GM21526 (cell line): ENCODE results near the gene NR2F1-AS1.

ENCODE experiments used
- ATAC-seq: cut with Tn5 transposase; IDR thresholded peaks from one replicate; pipeline ENCODE4 v1.9.1; 2021; ENCODE audit warnings: moderate library complexity; ENCODE audit not compliant: unreplicated experiment, low FRiP score

The NR2F1-AS1 gene

DNA sequence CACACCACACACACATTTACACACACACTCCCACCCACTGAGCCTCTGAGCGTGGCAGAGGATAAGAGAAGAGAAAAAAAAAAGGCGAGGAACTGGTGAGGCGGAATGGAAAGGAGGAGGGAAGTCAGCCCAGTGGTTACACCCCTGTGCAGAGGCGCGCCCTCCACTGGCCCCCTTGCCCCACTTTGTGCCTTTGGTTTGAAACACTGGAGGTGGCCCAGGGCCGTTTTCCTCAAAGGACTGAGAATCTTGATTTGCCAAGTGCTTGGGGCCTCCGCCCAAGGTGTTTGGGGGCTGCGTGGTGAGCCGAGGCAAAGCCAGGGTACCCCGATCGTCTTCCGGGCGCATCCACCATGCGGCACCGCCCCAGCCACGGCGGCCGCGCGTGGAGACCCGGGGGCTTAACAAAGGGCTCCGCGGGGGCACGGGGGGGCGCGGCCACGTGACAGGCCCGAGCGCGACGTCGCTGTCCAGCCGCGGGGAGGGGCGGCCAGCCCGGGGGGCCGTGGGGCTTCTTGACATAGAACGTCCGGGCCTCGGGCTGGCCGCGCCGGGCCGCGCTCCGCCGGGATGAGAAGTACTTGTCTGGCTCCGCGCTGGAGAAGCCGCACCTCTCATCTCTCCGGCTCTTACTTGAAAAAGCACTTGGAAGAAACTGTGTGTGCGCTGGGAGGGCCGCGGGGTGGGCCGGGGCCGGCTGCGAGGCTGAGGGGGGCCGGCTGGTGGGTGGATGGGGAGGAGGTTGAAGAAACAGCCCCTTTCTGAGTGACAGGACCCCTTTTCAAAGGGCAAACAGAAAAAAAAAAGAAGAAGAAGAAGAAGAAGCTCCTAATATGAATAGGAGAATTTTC is 23.0 kb upstream of the NR2F1-AS1 start:
- no peak for ATAC-seq

DNA sequence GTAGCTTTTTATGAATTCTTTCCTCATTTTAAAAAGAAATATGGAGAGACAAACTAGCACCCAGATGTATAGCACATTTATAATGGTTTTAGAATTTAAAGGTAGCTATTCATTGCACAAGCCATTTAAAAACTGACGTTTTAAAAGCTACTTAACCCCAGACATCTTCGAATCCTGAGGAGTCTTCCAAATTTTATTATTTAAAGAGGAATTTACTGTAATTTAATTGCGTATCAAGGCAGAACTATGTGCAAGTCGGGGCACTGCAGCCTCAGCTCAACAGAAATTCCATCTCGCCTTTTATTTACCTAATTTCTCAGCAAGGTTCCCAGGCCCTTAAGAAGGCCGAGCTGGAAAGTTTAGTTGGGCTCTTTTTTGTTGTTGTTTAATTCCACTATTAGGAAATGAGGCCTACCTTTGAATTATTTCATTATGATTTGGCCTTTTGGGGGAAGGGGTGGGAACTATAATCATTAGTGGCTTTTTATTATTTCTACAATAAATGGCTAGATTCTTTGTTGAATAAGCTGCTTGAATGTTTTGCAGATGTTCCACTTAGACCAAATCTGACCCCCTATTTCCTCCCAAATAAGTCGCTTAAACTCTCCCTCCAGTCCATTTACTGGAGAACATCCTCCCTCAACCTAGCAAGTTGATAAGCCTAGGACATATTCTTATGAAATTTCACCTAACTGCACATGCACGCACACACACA is 22.2 kb upstream of the NR2F1-AS1 start:
- no peak for ATAC-seq

DNA sequence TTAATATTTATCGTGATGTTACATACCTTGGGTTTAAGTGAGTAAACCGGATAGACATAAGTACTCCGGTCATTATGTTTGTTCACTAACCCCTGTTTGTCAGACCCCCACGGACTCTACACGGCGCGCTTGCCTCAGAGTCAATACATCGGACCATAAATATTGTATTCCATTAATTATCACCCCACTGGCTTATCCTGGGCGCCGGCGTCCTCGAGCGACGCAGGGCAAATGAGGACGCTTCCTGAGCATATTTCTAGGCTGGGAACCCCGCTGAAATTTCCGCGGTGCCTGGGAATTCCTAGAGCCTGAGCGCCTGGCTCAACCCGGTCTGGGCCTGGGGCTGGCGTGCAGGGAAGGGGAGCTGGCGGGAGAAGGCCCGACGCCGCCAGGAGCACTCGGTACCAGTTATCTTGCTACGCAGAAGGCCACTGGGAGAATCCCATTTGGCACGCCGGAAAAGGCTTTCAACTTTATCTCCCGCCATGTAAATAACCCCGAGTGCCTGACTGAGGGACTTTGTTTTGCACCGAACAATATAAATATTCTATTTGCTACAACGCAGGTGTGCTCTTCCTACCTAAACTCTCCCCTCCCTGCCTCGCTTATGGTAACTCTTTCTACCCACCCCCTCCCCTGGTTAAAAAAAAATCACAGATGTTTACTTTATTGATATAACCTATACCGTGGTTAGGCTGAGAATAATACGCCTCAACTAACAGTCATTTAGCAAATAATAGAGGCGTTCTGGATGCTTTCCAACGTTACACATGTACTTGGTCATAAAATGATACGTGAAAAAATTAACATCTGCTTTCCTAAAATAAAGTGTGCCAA is 21.4 kb upstream of the NR2F1-AS1 start:
- ATAC-seq, result no peak

- ATAC-seq, result no peak
These were observed 20.8 kb upstream of the NR2F1-AS1 start for GRCh38 chr5:93601802-93602155.

DNA sequence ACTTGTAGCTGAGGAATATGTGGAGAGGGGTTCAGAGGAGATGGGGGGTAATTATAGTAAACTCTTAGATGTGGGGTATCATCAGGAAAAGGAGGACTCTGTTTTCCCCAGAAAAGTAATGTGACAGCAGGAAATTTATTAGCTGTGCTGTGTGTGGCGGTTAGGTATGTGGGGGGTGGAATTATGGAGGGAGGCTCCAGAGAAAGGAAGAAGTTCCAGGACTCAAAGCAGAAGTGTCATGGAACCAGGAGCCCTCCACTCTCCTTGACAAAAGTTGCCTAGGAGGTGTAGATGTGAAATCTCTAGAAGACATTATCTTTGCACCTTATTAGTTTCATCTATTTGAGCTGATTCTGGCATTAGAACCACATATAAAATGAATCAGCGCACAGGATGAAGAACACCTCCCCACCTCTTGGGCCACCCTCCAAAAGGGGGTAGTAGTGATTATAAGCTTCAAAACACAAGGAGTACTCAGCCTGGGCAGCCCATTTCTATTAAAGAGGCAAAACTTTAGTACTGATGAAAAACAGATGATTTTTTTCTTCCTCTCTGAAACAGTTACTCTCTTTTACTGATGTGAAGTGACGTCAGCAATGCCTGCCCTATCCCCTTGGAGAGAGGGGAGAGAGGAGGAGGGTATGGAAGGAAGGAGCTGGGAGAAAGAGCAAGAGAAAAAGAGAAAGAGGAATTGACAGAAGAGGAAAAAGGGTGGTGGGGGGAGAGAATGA is 20.2 kb upstream of the NR2F1-AS1 start:
- ATAC-seq, result no peak

GRCh38 chr5:93600409-93601070 is 19.5 kb upstream of the NR2F1-AS1 start:
- ATAC-seq, result no peak

DNA sequence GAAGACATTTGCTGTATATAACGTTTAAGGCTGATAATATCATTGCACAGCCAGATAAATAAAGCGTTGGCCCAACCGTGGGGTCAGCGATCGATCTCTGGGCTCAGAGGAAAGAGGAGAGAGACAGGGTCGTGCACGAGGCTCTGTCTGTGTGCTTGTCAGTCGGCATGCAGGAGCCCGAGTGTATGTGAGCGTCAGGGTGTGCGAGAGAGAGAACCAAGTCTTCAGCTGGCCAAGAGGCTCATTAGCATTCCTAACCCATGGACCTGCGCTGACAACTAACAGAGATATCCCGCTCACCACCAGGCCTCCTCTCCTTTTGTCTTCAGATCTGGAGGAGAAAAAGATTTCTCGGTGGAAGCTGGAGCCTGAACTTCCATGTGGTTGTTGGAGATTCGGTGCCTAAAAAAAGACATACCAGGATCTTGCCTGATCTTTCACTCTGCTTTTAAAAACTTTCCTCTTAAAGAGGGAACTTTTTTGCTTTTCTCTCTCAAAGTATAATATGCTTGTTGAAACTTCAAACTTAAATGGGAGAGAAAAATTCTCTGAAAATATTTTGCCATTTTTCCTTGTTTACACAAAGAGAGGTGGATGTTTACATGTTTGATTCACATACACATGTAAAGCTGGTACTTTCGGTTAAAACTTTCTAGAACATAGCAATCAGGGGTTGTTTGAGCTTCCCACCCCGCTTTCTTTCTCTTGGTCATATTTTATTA is 18.5 kb upstream of the NR2F1-AS1 start:
- ATAC-seq, result no peak

DNA sequence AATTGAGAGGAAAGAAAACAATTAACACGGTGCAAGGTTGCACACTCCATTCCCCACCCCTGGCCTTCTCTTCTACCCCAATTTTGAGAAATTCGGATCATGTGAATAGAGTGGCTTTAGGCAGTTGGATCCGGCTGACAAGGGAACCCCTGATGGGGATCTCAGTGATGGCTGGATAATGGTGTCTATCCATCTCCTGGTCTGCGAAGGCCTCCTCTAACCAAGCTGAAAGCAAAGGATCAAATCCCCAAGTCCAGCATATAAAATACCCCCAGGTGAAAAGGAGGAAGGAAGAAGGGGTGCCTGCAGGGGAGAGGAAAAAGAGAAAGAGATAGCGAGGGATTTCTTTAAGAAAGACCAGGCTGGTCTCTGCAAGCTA is 18.0 kb upstream of the NR2F1-AS1 start:
- ATAC-seq, result no peak

DNA sequence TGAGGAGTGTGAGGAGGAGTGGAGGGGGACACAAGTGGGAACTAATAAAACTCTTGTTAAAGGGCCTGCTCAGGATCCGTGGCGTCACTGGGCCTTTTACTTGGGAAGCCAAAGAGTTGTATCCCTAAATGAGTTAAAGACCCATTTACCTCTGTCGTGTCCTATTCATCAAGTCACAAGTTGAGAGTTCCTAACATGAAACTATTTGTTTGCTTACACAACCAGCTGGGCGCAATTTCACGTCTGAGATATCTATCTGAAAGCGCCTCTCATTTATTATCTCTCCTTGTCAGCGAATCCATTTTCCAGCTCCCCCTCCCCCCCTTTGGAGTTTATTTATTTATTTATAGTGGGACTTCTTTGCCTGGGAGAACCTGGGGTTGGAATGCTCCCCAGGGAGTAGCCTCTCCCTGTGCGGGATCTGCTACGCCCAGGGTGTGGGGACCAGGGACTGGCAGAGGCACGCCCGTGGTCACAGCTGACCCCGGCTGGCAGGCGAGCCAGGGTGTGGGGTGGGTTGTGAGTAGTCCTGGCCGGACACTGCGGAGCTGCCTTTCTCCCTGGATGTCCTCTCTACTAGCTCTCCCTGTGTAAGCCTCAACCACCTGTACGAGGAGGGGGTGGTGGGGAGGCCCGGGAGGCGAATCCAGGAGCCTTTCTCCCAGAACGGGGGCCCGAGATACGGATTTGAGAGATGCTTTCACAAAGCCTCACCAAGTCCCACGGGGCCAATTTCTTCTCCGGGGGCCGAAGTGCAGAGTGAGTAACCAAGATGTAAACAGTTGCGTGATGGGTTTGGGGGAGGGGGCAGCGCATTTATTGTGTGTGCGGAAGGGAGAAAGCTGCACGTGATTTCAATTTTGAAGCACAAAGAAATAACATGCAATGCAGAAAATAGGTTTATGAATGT is 17.3 kb upstream of the NR2F1-AS1 start:
- no peak for ATAC-seq

DNA sequence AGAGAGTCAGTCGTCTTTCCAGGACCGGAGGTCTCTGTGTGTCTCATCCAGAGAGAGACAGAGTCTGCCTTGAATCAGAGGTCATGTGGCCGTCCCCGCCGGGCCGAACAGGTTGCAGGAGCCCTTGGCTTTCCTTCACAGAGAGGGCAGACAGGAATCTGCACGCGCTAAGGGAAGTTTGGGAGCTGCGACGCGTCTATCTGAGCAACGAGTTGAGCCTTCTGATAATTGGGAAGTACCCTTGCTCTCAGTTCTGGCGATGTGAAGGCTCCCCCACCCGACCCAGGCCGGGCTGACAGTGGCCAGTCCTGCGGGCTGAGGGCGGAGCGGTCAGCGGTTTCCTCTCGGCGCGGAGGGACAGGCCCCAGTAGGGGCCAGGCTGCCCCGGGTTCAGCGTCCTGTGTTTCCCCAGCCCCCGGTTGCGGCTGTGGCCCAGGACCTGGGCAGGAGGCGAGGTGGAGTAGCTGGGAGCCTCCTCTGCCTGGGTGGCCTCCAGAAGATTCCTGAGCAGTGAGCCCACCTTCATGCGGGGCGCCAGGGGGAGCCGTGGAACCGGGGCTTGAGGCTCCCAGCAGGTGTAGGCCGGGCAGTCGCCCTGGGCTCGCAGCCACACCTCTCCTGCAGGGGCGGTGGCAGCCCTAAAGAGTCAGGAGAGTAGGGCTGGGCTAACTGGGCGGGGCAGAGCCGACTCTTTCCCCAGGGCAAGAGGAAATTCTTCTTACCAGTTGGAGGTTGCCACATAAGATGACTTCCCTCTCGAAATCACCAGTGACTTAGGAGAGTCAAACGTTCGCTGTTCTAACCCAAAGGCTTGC is 15.9 kb upstream of the NR2F1-AS1 start:
- ATAC-seq, result no peak

DNA sequence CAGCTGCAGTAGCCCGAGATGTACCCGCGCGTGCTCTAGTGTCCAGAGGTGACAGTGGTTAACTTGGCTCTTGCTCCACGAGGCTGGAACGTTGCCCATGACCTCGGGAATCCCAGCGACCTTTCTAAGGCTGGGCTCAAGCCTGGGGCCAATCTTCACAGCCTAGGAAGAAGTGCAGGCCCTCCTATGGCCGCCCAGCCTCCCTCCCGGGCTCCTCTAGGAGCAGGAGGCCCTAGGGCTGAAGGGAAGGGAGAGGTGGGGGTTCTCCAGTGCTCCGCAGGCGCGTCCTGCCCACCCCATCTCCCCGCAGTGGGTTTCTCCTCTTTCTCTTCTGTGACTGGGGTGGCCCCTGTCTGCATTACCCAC is 15.3 kb upstream of the NR2F1-AS1 start:
- ATAC-seq, result no peak

DNA sequence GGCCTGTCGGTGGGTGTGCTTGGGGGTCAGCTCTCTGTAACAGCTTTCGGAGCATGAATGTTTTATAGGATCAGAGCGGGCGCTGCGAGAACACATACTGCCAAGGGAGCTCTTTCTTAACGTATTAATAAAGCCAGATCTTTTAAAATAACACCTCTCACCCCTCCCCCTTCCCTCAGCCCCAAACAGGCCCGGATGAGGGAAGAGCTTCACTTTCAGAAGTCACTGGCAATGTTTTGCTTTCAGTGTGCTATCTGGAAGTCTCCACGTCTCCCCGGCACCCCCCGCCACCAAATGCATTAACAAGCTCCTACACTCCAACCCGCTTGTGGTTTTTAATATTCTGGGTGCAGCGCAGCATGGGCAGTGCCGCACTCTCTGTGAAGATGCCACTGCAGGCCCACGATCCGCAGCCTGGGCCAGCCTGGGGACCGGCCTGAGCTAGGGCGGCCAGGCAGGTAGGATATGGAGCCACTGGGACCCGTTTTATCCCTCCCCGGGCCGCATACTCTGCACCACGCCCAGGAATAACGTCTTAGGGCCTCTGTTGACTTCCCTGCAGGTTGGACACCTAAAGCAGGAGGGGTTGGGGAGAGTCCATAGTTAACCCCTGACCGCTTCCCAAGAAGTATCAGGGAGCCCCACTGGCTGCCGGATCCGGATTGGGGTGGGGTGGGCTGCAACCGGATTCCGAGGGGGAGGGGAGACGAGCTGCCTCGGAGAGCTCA is 14.6 kb upstream of the NR2F1-AS1 start:
- ATAC-seq, result no peak

DNA sequence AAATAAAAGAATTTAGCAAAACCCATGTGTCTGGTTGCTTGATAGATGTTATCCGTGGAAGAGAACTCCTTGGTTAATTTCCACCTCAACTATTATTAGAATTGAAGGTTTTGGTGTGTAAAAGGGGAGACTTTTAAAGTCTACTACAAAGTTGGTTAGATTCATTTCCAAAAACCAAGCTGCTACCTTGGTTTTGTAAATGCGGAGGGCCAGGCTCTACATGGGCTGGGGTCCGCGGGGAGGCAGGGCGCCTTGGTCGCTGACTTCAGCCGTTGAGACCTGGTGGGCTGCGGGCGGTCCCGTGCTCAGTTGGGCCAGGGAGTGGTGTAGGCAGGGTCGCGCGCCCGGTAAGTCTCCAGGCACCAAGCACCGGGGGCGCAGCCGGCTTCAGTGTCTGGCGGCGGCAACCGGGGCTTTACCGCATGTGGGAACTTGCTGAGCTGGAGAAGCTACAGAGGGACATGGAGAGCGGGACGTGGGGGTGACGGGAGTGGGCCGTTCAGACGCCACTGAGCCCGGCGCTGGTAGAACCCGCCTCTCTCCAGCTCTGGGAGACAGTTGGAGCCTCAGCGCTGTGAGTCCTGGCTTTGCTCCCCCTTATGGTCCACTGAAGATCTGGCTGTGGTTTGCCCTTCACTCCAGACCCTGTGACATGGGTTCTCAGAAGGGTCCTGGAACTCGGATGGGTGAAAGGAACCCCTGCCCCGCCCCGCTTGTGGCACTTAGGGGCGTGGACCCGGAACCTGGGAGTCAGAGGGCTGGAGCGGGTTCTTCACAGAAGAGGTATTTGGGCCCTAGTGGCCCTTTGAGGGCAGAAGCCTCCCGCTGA is 13.8 kb upstream of the NR2F1-AS1 start:
- ATAC-seq, result no peak

- no peak for ATAC-seq
These were observed 12.6 kb upstream of the NR2F1-AS1 start for GRCh38 chr5:93593476-93594131.

DNA sequence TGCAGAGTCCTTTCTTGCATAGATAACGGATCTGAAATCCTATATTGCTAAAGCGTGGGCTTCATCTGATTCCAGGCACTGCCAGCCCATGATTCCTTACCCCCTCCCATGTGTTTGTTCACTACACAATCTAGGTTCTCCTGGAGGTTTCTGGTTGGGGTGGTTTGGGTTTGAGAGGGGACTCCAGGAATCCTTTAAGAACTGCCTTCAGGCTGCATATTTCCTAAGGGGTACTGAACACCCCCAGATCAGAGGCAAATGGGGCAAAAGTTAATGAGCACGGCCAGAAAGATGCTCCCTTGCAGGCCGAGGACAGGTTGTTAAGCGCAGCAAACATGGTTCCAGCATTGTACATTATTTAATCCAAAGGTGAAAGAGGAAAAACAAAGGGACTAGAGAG is 11.9 kb upstream of the NR2F1-AS1 start:
- no peak for ATAC-seq
